ENCODE data around the gene CMBL.
A peak's percentile ranks its signal among the peaks of the same experiment; 100 is the strongest.
"Not testable (repeated sequence)": the region's sequence is repeated elsewhere in the genome, so short reads cannot be mapped to it uniquely, and the experiment has no call there.

Gene CMBL

GRCh38 chr5:10250806-10251276 lies 56.9 kb downstream of the CMBL start:
- H3K36me3 ChIP-seq (ENCODE audit: control insufficient read depth, insufficient read depth, low read length): peaks cover 13% of the 10 kb centered on the region
- H3K27me3 ChIP-seq (replicated peaks; ENCODE audit: control insufficient read depth, insufficient read depth, low read length): no peaks in the 10 kb centered on the region
- DNase-seq (ENCODE audit: extremely low read depth, insufficient read length): no peak
- TF ChIP-seq, protein P1, sequence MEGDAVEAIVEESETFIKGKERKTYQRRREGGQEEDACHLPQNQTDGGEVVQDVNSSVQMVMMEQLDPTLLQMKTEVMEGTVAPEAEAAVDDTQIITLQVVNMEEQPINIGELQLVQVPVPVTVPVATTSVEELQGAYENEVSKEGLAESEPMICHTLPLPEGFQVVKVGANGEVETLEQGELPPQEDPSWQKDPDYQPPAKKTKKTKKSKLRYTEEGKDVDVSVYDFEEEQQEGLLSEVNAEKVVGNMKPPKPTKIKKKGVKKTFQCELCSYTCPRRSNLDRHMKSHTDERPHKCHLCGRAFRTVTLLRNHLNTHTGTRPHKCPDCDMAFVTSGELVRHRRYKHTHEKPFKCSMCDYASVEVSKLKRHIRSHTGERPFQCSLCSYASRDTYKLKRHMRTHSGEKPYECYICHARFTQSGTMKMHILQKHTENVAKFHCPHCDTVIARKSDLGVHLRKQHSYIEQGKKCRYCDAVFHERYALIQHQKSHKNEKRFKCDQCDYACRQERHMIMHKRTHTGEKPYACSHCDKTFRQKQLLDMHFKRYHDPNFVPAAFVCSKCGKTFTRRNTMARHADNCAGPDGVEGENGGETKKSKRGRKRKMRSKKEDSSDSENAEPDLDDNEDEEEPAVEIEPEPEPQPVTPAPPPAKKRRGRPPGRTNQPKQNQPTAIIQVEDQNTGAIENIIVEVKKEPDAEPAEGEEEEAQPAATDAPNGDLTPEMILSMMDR (IDR thresholded peaks at IDR 0.05; ENCODE audit: insufficient read depth, low read length, poor library complexity, severe bottlenecking): no peak
- peak overlapping the region; percentile 96 for H3K4me3 ChIP-seq (replicated peaks; ENCODE audit: low read depth, low read length)

GRCh38 chr5:10249948-10250805 lies 57.5 kb downstream of the CMBL start, which contains the start of gene CCT5:
CCT5 (plus strand) TSS chr5:10250280; CDS start chr5:10250341, 61 bp downstream.
- TF ChIP-seq, protein P1 (IDR thresholded peaks at IDR 0.05; ENCODE audit: insufficient read depth, low read length, poor library complexity, severe bottlenecking): no peak
- DNase-seq (ENCODE audit: extremely low read depth, insufficient read length): peak; percentile 89
- peaks cover 10% of the 10 kb centered on the region for H3K36me3 ChIP-seq (ENCODE audit: control insufficient read depth, insufficient read depth, low read length)
- H3K27me3 ChIP-seq (replicated peaks; ENCODE audit: control insufficient read depth, insufficient read depth, low read length): no peaks in the 10 kb centered on the region
- H3K4me3 ChIP-seq (replicated peaks; ENCODE audit: low read depth, low read length): peak within 1 kb of the TSS; percentile 96

DNA sequence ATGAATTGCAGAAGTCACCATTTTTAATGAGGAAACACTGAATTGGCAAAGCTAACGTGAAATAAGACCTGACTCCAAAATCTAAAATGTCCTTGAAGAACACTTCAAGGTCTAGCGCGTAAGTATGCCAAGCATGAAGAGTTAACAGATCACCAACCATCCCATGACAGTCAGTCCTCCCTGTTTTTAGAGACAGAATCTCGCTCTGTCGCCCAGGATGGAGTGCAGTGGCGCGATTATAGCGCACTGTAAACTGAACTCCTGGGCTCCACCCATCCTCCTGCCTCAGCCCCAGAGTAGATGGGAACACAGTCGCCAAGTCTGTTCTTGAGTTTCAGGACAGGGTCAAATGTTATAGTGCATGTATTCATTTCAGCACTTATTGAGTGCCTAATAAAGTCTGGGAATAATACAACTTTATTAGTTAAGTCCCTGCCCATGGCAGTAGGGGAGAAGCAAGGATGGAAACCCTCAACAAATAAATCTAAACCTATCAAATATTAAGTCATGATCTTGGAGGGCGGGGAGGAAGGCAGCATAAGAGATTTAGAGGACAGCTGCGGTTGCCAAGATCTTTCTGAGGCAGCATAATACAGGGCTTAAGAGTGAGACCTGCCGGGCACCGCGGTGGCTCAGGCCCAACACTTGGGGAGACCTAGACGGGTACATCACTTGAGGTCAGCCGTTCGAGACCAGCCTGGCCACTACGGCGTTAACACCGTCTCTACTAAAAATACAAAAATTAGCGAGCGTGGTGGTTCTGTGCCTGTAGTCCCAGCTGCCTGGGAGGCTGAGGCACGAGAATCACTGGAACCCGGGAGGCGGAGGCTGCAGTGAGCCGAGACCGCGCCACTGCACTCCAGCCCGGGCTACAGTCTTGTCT lies 59.1 kb downstream of the CMBL start:
- TF ChIP-seq, protein P1 (IDR thresholded peaks at IDR 0.05; ENCODE audit: insufficient read depth, low read length, poor library complexity, severe bottlenecking): no peak
- Histone ChIP-seq H3K36me3 (ENCODE audit: control insufficient read depth, insufficient read depth, low read length) (peaks cover 3% of the 10 kb centered on the region), H3K27me3 (replicated peaks; ENCODE audit: control insufficient read depth, insufficient read depth, low read length) (no peaks in the 10 kb centered on the region), H3K4me3 (replicated peaks; ENCODE audit: low read depth, low read length) (peak overlapping the region; percentile 96)
- peak; percentile 22 for DNase-seq (ENCODE audit: extremely low read depth, insufficient read length)

GRCh38 chr5:10247217-10247616 lies 60.5 kb downstream of the CMBL start:
- H3K36me3 ChIP-seq (ENCODE audit: control insufficient read depth, insufficient read depth, low read length): not testable (repeated sequence)

GRCh38 chr5:10246761-10247160 lies 60.9 kb downstream of the CMBL start:
- no peaks in the 10 kb centered on the region for H3K36me3 ChIP-seq (ENCODE audit: control insufficient read depth, insufficient read depth, low read length)
- TF ChIP-seq, protein P1 (IDR thresholded peaks at IDR 0.05; ENCODE audit: insufficient read depth, low read length, poor library complexity, severe bottlenecking): no peak
- no peak overlapping the region for H3K4me3 ChIP-seq (replicated peaks; ENCODE audit: low read depth, low read length)
- DNase-seq (ENCODE audit: extremely low read depth, insufficient read length): no peak
- no peaks in the 10 kb centered on the region for H3K27me3 ChIP-seq (replicated peaks; ENCODE audit: control insufficient read depth, insufficient read depth, low read length)

More at GRCh38 chr5:10247217-10247616, 60.5 kb downstream of the CMBL start:
- H3K27me3 ChIP-seq (replicated peaks; ENCODE audit: control insufficient read depth, insufficient read depth, low read length); DNase-seq (ENCODE audit: extremely low read depth, insufficient read length); H3K4me3 ChIP-seq (replicated peaks; ENCODE audit: low read depth, low read length): not testable (repeated sequence)
